Activated naive CD8-positive, alpha-beta T cell (primary cell): ENCODE results near the gene RUNX2.

Source experiments
- H3K27ac Mint-ChIP-seq: one replicate; pipeline ENCODE4 v1.8.0; 2021; ENCODE audit warnings: mixed read lengths
- H3K27me3 Mint-ChIP-seq: one replicate; pipeline ENCODE4 v1.8.0; 2021; ENCODE audit warnings: mixed read lengths
- H3K36me3 Mint-ChIP-seq: one replicate; pipeline ENCODE4 v1.8.0; 2021; ENCODE audit warnings: mixed read lengths
- H3K4me1 Mint-ChIP-seq: one replicate; pipeline ENCODE4 v1.8.0; 2021; ENCODE audit warnings: low read depth, mixed read lengths
- H3K4me3 Mint-ChIP-seq: one replicate; pipeline ENCODE4 v1.8.0; 2021; ENCODE audit warnings: mild to moderate bottlenecking, mixed read lengths
- H3K9me3 Mint-ChIP-seq: one replicate; pipeline ENCODE4 v1.8.0; 2021; ENCODE audit warnings: low read depth, mixed read lengths

The RUNX2 gene

DNA sequence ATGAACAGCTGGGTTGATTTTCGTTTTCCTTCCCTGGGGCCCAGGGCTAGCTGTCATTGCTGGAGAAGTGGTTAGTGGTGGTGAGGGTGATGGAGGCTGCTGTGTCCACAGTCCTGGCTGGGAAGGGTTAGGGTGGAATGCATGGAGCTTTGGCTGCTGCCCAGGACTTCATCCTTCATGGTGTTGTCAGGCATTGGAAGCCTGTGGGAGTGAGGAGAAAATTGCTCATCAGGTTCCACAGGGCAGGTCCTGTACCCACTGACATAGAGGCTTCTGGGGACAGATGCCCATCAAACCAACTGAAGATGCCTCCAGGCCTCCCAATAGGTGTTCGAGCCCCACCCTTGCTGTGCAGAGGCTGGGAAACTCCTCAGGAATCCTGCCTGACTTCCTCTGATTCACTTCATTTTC is 312.0 kb downstream of the RUNX2 start:
- Mint-ChIP-seq H3K9me3 (no peaks in the 10 kb centered on the region), H3K4me1 (peaks cover 3% of the 10 kb centered on the region), H3K27me3 (no peaks in the 10 kb centered on the region), H3K36me3 (peaks cover 3% of the 10 kb centered on the region), H3K4me3 (no peak overlapping the region), H3K27ac (no peak overlapping the region)

DNA sequence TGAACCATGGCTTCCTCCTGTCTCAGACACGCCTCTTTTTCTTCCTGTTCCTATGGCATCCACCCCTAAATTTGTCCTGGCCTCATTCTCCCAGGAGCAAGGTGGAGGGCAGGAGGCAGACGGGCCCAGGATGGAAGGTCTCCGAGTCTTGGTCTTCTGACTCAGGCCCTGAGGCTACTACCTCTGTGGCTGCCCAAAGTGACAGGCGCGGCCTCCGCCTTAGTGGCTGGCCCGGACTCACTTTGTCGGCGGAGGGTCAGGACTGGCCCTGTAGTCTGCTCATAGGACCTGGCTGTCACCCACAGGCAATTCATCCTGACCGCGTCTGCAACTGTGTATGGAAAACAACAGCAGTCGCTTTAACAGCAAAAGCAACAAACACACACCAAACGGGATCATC is 312.7 kb downstream of the RUNX2 start:
- Mint-ChIP-seq H3K4me3 (no peak overlapping the region), H3K27me3 (no peaks in the 10 kb centered on the region), H3K27ac (no peak overlapping the region), H3K36me3 (peaks cover 5% of the 10 kb centered on the region), H3K4me1 (peaks cover 8% of the 10 kb centered on the region), H3K9me3 (no peaks in the 10 kb centered on the region)

DNA sequence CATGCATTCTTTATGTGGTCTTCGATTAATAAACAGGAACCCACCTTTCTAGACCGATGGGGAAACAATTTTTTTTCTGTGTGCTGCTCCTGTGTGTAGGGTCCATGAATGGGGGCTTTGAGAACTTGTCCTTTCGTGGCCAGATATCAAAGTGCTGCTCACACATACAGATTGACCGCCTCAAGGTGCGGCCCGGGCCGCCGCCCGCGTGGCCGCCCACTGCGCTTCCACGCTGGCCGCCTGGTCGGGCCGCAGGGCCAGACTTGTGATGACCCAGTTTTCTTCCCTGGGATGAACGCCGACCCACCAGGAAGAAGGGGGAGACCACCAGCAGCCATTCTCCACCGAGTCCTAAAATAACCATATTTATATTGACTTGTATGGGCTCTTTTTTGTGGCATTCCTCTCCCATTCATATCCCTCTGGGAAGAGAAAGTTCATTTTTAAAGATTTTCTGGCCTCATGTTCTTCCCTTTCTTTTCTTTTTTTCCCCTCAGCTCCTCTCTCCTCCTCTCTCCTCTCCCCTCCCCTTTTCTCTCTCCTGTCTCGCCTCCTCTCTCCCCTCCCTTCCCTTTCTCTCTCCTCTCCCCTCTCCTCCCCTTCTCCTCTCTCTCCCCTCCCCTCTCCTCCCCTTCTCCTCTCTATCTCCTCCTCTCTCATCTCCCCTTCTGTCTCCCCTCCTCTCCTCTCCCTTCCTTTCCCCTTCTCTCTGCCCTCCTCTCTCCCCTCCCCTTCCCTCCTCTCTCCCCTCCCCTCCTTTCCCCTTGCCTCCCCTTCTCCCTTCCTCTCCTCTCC is 314.4 kb downstream of the RUNX2 start:
- H3K4me1 Mint-ChIP-seq = peaks cover 14% of the 10 kb centered on the region
- H3K4me3 Mint-ChIP-seq = no peak overlapping the region
- peaks cover 5% of the 10 kb centered on the region for H3K36me3 Mint-ChIP-seq
- no peaks in the 10 kb centered on the region for H3K27me3 Mint-ChIP-seq
- no peaks in the 10 kb centered on the region for H3K9me3 Mint-ChIP-seq
- no peak overlapping the region for H3K27ac Mint-ChIP-seq

DNA sequence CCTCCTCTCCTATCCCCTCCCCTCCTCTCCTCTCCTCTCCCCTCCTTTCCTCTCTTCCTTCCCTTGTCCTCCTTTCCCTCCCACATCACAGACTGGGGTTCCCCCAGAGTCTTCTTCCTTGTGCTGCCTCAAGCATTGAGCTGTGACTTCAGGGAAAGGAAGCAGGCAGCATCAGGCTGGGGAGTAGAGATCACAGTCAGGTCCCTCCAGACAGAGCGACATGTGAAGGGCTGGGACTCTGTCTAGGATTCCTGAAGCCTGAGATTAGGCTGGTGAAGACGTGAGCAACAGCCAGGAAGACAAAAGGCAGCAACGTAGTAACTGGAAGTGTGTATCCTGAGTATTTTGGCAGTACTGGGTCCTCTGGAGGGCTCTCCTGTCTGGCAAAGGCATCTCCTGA is 315.0 kb downstream of the RUNX2 start:
- Mint-ChIP-seq H3K27ac (no peak overlapping the region), H3K9me3 (no peaks in the 10 kb centered on the region), H3K4me1 (peaks cover 20% of the 10 kb centered on the region), H3K27me3 (no peaks in the 10 kb centered on the region), H3K36me3 (peaks cover 5% of the 10 kb centered on the region), H3K4me3 (no peak overlapping the region)

DNA sequence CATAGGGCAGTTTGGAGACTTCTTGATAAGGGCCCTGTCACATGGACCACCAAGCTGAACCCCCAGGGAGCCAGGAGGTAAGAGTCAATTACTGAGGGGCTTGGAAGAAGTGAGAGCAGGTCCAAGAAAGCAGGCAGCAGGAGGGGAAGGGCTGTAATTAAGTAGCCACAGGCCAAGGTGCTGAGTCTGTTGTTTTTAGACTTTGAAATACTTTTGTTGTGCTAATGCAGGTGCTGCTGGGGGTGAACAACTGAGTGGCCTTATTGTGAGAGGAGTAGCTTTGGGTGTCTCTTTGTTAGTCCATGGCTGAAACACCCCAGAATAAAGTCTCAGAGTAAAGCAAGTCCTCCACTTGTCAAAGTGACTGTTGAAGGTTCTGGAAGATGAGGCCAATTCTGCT is 316.6 kb downstream of the RUNX2 start:
- Mint-ChIP-seq H3K27ac (peak overlapping the region; percentile 34), H3K9me3 (no peaks in the 10 kb centered on the region), H3K36me3 (peaks cover 3% of the 10 kb centered on the region), H3K4me1 (peaks cover 26% of the 10 kb centered on the region), H3K4me3 (no peak overlapping the region), H3K27me3 (no peaks in the 10 kb centered on the region)

DNA sequence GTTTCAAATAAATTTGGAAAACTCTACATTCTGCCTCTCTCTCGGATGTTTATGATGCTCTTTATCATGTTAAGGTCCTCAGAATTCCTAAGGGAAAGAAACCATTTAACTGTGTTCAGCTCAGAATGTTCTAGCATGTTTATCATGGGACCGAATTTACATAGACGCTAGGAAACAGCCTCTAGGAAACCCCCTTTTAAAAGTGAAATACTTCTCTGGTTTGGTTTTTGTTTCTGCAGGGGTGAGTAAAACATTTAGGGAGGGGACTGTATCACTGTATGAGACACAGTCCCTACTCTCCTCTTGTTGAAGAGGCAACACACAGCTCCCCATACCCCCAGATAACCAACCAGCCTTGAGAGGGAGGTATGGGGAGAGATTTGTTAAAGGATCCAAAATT is 317.2 kb downstream of the RUNX2 start:
- peaks cover 26% of the 10 kb centered on the region for H3K4me1 Mint-ChIP-seq
- H3K4me3 Mint-ChIP-seq = no peak overlapping the region
- H3K36me3 Mint-ChIP-seq = peaks cover 2% of the 10 kb centered on the region
- H3K9me3 Mint-ChIP-seq = no peaks in the 10 kb centered on the region
- no peaks in the 10 kb centered on the region for H3K27me3 Mint-ChIP-seq
- peak overlapping the region; percentile 68 for H3K27ac Mint-ChIP-seq

DNA sequence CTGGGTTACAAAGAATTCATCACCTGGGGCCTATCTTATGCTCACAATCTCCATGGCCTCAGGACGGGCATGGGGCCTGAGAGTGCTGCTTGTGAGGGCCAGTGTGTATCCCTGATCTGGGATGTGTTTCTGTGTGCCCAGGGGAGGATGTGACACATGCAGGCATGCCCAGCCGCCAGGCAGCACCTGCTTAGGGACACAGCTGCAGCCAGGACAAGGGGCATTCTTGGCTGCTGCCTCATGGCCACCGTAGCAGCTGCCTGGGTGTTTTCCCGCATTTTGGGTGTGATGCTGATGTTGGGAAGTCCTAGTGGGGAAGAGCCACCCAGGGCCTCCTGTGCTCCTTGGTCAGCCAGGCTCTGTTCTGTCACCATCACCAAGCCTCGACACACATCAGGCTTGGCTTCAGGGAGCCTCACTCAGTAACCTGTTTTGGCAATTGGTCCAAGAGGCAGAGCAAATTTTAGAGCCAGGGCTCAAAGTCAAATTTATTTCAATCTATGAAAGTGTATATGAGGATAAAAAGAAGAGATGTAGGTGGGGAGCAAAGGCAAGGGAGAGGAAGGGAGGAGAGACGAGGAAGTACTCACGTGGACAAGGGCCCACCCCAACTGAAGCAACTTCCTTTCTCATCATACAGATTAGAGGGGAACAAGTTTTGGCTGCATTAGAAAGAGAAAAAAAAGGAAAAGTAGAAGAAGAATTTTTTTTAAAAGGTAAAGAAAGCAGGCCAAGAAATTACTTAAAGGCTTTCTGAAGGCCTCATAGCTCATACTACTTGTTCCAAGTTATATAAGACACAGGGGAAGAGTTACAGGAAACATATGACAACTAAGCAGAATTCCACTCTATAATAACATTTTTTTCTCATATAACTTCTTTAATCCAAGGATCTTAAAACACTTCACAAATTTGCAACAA is 319.5 kb downstream of the RUNX2 start:
- no peaks in the 10 kb centered on the region for H3K9me3 Mint-ChIP-seq
- no peak overlapping the region for H3K4me3 Mint-ChIP-seq
- peaks cover 26% of the 10 kb centered on the region for H3K4me1 Mint-ChIP-seq
- H3K27ac Mint-ChIP-seq = peak overlapping the region; percentile 54
- H3K36me3 Mint-ChIP-seq = peaks cover 2% of the 10 kb centered on the region
- H3K27me3 Mint-ChIP-seq = no peaks in the 10 kb centered on the region

DNA sequence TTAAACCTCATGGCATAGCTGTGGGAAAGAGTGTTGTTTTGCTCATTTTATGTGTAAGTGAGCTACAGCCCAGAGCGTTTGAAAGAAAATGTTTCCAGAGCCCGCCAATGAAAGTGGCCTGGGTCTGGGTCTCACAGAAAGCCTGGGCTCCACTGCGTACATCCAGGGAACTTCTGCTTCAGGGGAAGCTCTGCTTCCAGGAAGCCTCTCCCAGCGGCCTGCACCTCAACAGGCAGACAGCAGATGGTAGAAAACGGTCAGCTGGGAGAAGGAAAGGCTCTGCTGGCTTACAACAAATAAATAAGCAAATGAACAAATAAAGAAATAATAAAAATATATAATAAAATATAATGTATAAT is 320.1 kb downstream of the RUNX2 start:
- Mint-ChIP-seq H3K4me1 (peaks cover 24% of the 10 kb centered on the region), H3K9me3 (no peaks in the 10 kb centered on the region), H3K27me3 (no peaks in the 10 kb centered on the region), H3K36me3 (peaks cover 2% of the 10 kb centered on the region), H3K4me3 (no peak overlapping the region), H3K27ac (no peak overlapping the region)

DNA sequence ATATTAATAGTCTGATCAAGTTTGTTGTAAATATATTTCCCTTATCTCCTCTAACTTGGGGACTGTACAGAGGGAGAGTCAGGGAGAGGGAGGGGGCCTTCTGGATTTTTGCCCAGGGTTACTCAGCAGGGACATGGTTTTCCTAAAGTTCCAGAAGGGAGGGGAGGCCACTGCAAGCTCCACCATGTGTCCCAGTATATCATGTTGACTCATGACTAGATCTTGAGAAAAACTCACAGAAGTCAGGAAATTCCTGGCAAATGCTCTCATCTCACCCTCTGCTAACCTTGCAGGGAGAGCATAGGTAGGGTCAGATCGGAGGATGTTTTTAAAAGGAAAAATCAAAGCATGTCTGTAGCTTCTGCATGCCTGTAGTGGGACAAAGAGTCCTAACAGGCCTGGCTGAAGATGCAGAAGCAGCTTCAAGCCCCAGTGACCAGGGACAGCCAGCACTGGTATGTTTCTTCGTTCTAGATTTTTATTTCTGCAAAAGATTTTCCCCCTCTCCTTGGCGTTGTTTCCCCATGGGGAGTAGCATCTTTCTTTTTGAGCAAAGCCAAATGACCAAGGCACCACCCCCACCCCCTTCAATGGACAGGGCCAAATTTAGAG is 322.5 kb downstream of the RUNX2 start:
- no peak overlapping the region for H3K4me3 Mint-ChIP-seq
- no peaks in the 10 kb centered on the region for H3K9me3 Mint-ChIP-seq
- H3K27ac Mint-ChIP-seq = no peak overlapping the region

DNA sequence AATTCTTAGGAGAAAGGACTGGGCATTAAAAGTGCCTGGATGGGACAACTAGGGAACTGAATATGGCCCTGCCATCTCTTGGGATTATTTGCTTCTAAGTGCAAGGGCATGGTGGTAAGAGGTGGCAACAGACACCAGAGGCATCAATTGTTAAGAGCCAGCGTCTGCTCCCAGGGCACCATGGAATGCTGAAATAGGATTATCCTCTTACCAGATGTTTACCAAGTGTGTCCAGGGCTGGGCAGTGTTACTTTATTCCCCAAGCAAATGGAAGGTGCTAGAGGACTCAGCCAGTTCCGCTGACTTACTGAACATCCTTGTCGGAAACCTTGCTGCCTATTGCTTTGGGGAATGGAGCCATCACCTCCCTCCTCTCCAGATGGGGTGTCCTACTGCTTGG is 323.2 kb downstream of the RUNX2 start:
- no peak overlapping the region for H3K27ac Mint-ChIP-seq
- H3K27me3 Mint-ChIP-seq = peaks cover 1% of the 10 kb centered on the region
- peaks cover 18% of the 10 kb centered on the region for H3K4me1 Mint-ChIP-seq
- H3K4me3 Mint-ChIP-seq = no peak overlapping the region
- H3K9me3 Mint-ChIP-seq = no peaks in the 10 kb centered on the region
- peaks cover 4% of the 10 kb centered on the region for H3K36me3 Mint-ChIP-seq

More for the DNA sequence above, 322.5 kb downstream of the RUNX2 start:
- H3K27me3 Mint-ChIP-seq = peaks cover 1% of the 10 kb centered on the region
- peaks cover 4% of the 10 kb centered on the region for H3K36me3 Mint-ChIP-seq
- peaks cover 18% of the 10 kb centered on the region for H3K4me1 Mint-ChIP-seq

DNA sequence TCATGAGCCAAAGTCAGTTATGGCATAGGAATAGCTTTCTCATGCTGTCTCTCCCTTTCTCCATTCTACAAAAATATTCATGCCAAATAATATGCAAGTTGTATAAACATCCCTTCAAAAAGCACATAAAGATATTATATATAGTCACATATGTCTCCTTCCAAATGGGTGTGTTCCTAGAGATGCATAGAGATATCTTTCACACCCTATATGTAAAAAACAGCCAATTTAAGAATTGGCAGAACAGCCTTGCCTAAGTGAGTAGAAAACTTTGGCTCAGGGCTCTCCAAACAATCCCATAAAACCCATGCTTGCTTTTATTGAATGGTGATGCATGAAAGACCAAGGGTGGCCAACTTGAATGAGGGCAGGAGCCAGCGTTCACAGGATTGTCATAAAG is 324.3 kb downstream of the RUNX2 start:
- H3K4me1 Mint-ChIP-seq = peaks cover 13% of the 10 kb centered on the region
- H3K9me3 Mint-ChIP-seq = no peaks in the 10 kb centered on the region
- no peak overlapping the region for H3K27ac Mint-ChIP-seq
- H3K4me3 Mint-ChIP-seq = no peak overlapping the region
- peaks cover 1% of the 10 kb centered on the region for H3K27me3 Mint-ChIP-seq
- peaks cover 7% of the 10 kb centered on the region for H3K36me3 Mint-ChIP-seq

DNA sequence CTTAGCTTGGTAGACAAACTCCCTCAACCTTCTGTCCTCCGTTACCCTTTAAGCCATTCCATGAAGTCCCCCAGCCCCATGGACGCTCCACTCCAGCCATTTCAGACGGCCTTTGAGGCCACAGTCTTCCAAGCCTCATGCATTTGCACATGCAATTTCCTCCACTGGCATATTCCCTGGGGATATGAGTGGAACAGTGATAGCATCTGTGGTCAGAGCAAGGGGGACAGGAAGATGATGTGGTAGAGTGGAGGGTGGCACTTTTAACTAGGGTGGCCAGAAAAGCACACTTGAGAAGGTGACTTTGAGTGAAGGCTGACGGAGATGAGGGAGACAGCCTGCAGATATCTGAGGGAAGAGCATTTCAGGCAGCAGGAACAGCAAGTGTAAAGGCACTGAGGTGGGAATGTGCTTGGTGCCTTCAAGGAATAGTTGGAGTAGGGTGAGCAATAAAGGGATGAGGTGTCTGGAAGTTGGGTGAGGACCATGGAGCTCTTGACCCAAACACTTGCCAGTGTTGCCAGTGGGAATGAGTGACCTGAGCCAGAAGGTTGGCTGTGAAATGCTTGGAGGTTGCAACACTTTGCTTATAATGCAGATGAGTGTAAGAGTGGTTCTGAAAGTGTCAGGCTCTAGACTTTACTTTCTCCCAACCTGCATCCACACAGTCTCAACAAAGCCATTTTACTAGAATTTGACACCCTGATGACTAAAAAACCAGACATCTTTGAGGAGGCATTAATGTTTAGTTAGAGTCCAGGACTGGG is 325.2 kb downstream of the RUNX2 start:
- H3K36me3 Mint-ChIP-seq = peaks cover 7% of the 10 kb centered on the region

DNA sequence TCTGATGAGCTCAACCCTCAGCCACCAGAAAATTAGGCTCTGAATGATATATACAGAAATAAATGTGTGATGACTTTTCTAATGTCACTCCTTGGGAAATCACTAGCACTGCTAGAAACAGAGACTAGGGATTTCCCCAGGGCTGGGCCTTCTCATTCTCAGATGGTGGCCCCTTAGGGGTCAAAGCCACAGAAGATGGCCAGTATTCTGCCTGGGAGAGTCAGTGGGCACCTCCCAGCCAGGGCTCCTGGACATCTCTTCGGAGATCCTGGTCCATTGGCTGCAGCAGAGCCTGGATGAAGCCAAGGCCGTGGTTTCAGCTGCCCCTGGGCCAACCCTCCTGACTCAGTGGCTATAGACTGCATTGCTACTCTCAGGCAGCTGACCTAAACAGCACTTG is 326.5 kb downstream of the RUNX2 start:
- H3K4me3 Mint-ChIP-seq = no peak overlapping the region
- H3K36me3 Mint-ChIP-seq = peaks cover 7% of the 10 kb centered on the region
- H3K27ac Mint-ChIP-seq = no peak overlapping the region
- no peaks in the 10 kb centered on the region for H3K9me3 Mint-ChIP-seq
- peaks cover 1% of the 10 kb centered on the region for H3K27me3 Mint-ChIP-seq
- H3K4me1 Mint-ChIP-seq = peaks cover 19% of the 10 kb centered on the region

More for the DNA sequence above, 325.2 kb downstream of the RUNX2 start:
- no peaks in the 10 kb centered on the region for H3K9me3 Mint-ChIP-seq
- no peak overlapping the region for H3K4me3 Mint-ChIP-seq
- no peak overlapping the region for H3K27ac Mint-ChIP-seq
- peaks cover 10% of the 10 kb centered on the region for H3K4me1 Mint-ChIP-seq
- peaks cover 1% of the 10 kb centered on the region for H3K27me3 Mint-ChIP-seq

DNA sequence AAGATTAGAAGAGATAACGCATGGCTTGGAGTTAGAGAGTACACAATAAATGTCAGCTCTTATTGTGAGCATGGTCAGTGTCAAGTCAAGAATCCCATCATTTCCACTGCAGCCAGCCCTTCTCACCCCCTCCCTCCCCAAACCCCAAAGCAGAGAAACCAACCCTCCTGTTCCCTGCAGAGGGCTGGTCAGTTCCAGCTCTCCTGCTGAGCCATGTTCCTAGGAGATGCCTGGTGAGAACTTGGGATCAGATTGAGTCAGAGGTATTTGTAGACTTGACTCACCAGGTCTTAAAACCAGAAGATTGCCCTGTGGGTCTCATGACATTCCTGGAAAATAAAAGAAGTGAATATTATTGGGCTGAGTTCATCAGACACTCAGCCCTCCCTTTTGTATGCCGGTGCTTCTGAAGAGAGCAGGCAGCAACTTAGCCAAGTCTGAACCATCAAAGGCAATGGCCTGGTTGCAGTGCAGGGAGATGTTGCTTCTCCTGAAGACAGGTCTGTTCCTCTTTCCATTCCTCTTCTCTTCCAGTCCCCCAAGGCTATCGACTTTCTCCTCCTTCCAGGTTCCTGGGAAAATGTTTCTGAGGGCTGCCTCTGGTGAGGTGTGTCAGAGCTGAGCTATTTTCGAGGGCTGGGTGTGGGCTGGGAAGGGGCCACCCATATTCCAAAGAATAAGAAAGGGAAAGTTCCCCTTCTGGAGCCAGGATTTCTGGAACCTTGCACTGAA is 327.8 kb downstream of the RUNX2 start:
- no peaks in the 10 kb centered on the region for H3K9me3 Mint-ChIP-seq
- peaks cover 23% of the 10 kb centered on the region for H3K4me1 Mint-ChIP-seq
- H3K27me3 Mint-ChIP-seq = peaks cover 1% of the 10 kb centered on the region
- H3K36me3 Mint-ChIP-seq = peaks cover 7% of the 10 kb centered on the region
- H3K27ac Mint-ChIP-seq = no peak overlapping the region
- no peak overlapping the region for H3K4me3 Mint-ChIP-seq
